OCI-LY1 (cell line): ENCODE measurements around the gene NOTCH1.

ENCODE experiments used
- H2AFZ ChIP-seq: fragments of 200-600 bp; sonication (generic), shearing (Covaris generic); 2 replicates; pipeline ENCODE4 v1.6.0; 2014; ENCODE audit warnings: antibody characterized with exemption, mild to moderate bottlenecking, low read length
- H3F3A ChIP-seq: fragments of 200-600 bp; sonication (generic), shearing (Covaris generic); 2 replicates; pipeline ENCODE4 v1.6.0; 2014; ENCODE audit warnings: mild to moderate bottlenecking, antibody characterized with exemption, low read length, moderate library complexity; ENCODE audit not compliant: insufficient read depth
- H3K27ac ChIP-seq: fragments of 200-600 bp; sonication (generic); 2 replicates; pipeline ENCODE4 v1.5.1; 2014; ENCODE audit warnings: low read length, mixed run types, mild to moderate bottlenecking, low read depth; ENCODE audit not compliant: poor library complexity, severe bottlenecking
- H3K27me3 ChIP-seq: fragments of 200-600 bp; sonication (generic); 2 replicates; pipeline ENCODE4 v1.6.0; 2014; ENCODE audit warnings: antibody characterized with exemption, mild to moderate bottlenecking, low read length, moderate library complexity; ENCODE audit not compliant: insufficient read depth
- H3K36me3 ChIP-seq: fragments of 200-600 bp; sonication (generic); 2 replicates; pipeline ENCODE4 v1.6.1; 2014; ENCODE audit warnings: mild to moderate bottlenecking, antibody characterized with exemption, low read length, moderate library complexity, mixed read lengths; ENCODE audit not compliant: insufficient read depth
- H3K4me1 ChIP-seq: fragments of 200-600 bp; sonication (generic); 2 replicates; pipeline ENCODE4 v1.5.1; 2014; ENCODE audit warnings: mild to moderate bottlenecking, low read length, moderate library complexity; ENCODE audit not compliant: insufficient read depth, severe bottlenecking
- H3K4me2 ChIP-seq: fragments of 200-600 bp; sonication (generic), shearing (Covaris generic); 2 replicates; pipeline ENCODE4 v1.6.1; 2014; ENCODE audit warnings: low read length
- H3K4me3 ChIP-seq: fragments of 200-600 bp; sonication (generic); 2 replicates; pipeline ENCODE4 v1.5.1; 2014; ENCODE audit warnings: low read length, low read depth, mild to moderate bottlenecking, mixed read lengths; ENCODE audit not compliant: poor library complexity, severe bottlenecking
- H3K79me2 ChIP-seq: fragments of 200-600 bp; shearing (Covaris generic); 2 replicates; pipeline ENCODE4 v1.6.1; 2016; ENCODE audit warnings: mixed run types, low read length, mixed read lengths; ENCODE audit not compliant: insufficient read depth
- H3K9ac ChIP-seq: fragments of 200-600 bp; sonication (generic), shearing (Covaris generic); 2 replicates; pipeline ENCODE4 v1.6.1; 2014; ENCODE audit warnings: mild to moderate bottlenecking, low read length, mixed read lengths
- H3K9me2 ChIP-seq: fragments of 200-600 bp; sonication (generic), shearing (Covaris generic); 2 replicates; pipeline ENCODE4 v1.6.1; 2014; ENCODE audit warnings: low read depth, mild to moderate bottlenecking, low read length, mixed read lengths
- H3K9me3 ChIP-seq: fragments of 200-600 bp; shearing (Covaris generic); 2 replicates; pipeline ENCODE4 v1.6.1; 2014; ENCODE audit warnings: low read length, mixed read lengths
- H4K20me1 ChIP-seq: fragments of 200-600 bp; sonication (generic), shearing (Covaris generic); 2 replicates; pipeline ENCODE4 v1.6.0; 2016; ENCODE audit warnings: mild to moderate bottlenecking, low read length; ENCODE audit not compliant: insufficient read depth
- EZH2 ChIP-seq: fragments of 200-600 bp; sonication (generic), shearing (Covaris generic); IDR thresholded peaks from 2 replicates; pipeline ENCODE4 v1.8.0; 2017; ENCODE audit warnings: borderline replicate concordance, mixed run types, mild to moderate bottlenecking, antibody characterized with exemption, low read length, moderate library complexity, mixed read lengths
- TF ChIP-seq, protein P1 (sequence below): fragments of 200-600 bp; sonication (generic), shearing (Covaris generic); IDR thresholded peaks from 2 replicates; pipeline ENCODE4 v1.5.1; 2017; ENCODE audit warnings: mild to moderate bottlenecking, antibody characterized with exemption, low read length, moderate library complexity, mixed read lengths

The NOTCH1 gene

DNA sequence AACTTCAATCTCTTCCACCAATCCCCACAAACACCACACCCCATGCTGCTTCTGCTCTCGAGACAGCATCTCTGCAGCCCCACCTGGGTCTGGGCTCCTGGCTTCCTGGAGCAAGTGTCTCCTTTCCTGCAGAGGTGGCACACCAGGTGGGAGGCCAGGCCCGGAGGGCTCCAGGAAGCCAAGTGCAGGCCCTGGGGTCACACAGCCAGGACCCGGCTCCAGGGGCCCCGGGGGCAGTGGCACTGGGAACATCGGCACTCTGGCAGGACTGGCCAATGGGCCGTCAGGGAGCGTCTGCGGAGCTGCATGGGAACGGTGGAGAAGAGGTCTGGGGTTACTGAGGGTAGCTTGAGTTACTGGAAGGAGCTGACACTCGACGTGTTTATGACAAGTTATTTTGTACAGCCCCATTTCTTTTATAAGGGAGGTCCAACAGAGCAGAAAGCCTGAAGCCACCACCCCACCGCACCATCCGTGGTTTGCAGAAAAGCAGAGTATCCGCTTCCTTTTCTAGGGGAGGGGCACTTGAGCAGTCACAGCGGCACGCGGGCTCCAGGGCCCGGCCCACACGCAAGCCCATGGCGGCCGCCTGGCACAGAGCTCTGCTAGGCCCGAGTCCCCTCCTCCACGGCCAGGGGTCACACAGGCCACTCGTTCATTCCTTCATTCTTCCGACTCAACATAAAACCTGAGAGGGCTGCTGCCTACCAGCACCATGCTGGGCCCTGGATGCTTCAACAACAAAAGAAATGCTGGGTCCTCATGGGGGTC is 91.6 kb downstream of the NOTCH1 start:
- Histone ChIP-seq H3K4me2 (no peak overlapping the region), H3K9me2 (no peaks in the 10 kb centered on the region), H3K36me3 (peaks cover 86% of the 10 kb centered on the region), H3K79me2 (no peaks in the 10 kb centered on the region), H3K4me1 (no peaks in the 10 kb centered on the region), H3F3A (no peaks in the 10 kb centered on the region), H3K9me3 (no peaks in the 10 kb centered on the region), H3K4me3 (no peak overlapping the region), H3K27me3 (no peaks in the 10 kb centered on the region), H3K27ac (no peak overlapping the region), H3K9ac (no peak overlapping the region), H2AFZ (no peak overlapping the region), H4K20me1 (no peaks in the 10 kb centered on the region)
- TF ChIP-seq, protein P1, sequence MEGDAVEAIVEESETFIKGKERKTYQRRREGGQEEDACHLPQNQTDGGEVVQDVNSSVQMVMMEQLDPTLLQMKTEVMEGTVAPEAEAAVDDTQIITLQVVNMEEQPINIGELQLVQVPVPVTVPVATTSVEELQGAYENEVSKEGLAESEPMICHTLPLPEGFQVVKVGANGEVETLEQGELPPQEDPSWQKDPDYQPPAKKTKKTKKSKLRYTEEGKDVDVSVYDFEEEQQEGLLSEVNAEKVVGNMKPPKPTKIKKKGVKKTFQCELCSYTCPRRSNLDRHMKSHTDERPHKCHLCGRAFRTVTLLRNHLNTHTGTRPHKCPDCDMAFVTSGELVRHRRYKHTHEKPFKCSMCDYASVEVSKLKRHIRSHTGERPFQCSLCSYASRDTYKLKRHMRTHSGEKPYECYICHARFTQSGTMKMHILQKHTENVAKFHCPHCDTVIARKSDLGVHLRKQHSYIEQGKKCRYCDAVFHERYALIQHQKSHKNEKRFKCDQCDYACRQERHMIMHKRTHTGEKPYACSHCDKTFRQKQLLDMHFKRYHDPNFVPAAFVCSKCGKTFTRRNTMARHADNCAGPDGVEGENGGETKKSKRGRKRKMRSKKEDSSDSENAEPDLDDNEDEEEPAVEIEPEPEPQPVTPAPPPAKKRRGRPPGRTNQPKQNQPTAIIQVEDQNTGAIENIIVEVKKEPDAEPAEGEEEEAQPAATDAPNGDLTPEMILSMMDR = no peak
- TF ChIP-seq EZH2 = no peak

DNA sequence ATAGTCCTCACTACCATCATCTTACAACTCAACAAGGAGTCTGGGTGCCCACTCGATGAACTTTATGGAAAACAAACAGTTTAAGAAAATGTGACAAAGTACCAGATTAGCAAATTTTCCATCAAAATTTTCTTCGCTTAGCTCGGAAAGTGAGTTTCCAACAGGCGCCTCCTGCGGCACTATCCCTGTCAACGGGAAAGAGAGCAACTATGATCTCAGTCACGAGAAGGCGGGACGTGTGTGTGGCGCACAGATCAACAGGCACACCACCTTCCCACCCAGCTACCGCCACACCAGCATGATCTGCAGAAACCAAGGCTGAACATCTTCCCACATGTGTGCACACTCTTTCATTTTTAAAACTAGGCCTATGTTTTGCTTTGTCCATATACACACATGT is 92.5 kb downstream of the NOTCH1 start:
- Histone ChIP-seq H3F3A (no peaks in the 10 kb centered on the region), H2AFZ (no peak overlapping the region), H3K4me1 (no peaks in the 10 kb centered on the region), H3K27me3 (no peaks in the 10 kb centered on the region), H3K36me3 (peaks cover 84% of the 10 kb centered on the region), H4K20me1 (no peaks in the 10 kb centered on the region), H3K9me2 (no peaks in the 10 kb centered on the region), H3K4me2 (no peak overlapping the region), H3K9me3 (no peaks in the 10 kb centered on the region), H3K4me3 (no peak overlapping the region), H3K27ac (no peak overlapping the region), H3K79me2 (no peaks in the 10 kb centered on the region), H3K9ac (no peak overlapping the region)
- no peak for TF ChIP-seq EZH2
- TF ChIP-seq, protein P1 = no peak

DNA sequence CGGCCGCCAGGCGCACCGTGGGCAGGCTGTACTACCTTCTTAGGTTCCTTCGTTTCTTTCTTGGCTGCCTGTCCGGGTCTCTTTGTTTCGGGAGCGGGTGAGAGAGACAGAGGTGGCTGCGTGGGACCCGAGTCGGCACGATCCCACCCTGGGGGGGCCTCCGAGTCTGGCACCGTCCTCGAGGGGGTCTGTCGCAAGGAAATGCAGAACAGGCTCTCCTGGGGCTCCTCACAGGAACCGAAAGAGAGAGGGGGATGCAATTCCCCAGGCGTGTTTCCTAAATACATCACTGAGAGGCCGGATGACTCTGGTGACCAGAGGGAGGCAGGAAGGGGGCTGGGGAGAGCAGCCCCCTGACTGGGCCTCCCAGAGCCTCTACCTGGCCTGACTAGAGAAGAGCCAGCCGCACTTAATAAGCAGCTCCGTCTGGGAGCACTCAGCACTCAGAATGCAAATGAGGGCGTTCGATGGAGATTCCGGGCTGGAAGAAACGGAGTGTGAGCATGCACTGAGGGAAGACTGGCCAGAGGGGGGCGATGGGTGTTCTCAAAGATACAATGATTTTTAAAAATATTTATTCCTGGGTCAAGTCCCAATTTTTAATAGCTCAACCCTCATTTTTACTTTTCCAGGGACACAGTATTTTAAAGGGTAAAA is 94.5 kb downstream of the NOTCH1 start:
- H2AFZ ChIP-seq = no peak overlapping the region
- no peaks in the 10 kb centered on the region for H3K27me3 ChIP-seq
- H3K4me2 ChIP-seq = no peak overlapping the region
- TF ChIP-seq, protein P1 = no peak
- TF ChIP-seq EZH2 = no peak
- no peaks in the 10 kb centered on the region for H3K79me2 ChIP-seq
- H3K9ac ChIP-seq = no peak overlapping the region
- no peaks in the 10 kb centered on the region for H3K4me1 ChIP-seq
- H3K36me3 ChIP-seq = peaks cover 84% of the 10 kb centered on the region
- no peaks in the 10 kb centered on the region for H4K20me1 ChIP-seq
- no peaks in the 10 kb centered on the region for H3F3A ChIP-seq
- no peaks in the 10 kb centered on the region for H3K9me2 ChIP-seq
- no peaks in the 10 kb centered on the region for H3K9me3 ChIP-seq
- no peak overlapping the region for H3K27ac ChIP-seq
- no peak overlapping the region for H3K4me3 ChIP-seq
